Heart right ventricle (tissue), 16 donors: Measurements from ENCODE around the gene NEIL3. TPM values are rescaled to one million over a fixed set of nuclear protein-coding genes. Genes with fewer than 3 reads are reported as not detected.
A peak's percentile ranks its signal among the peaks of the same experiment; 100 is the strongest.

ENCODE experiments used
- ATAC-seq, 8 donors: fragments of 200-7000 bp; cut with Tn5 transposase; one replicate each; pipeline ENCODE4 v1.9.1; 2020; ENCODE audit warnings: mild to moderate bottlenecking in 8 of 8, moderate library complexity in 8 of 8, moderate number of reproducible peaks in 1 of 8
- DNase-seq, 2 donors: peaks; one replicate each; pipeline ENCODE4 v3.0.0-alpha.2; 2020
- H3K27ac ChIP-seq, 10 donors: fragments of 200-600 bp; sonication (generic) in 2 of 10; one replicate each; pipeline versions ENCODE4 v1.5.0 to v1.8.0; 2020 to 2022; ENCODE audit warnings: mild to moderate bottlenecking in 3 of 10
- H3K27me3 ChIP-seq, 7 donors: fragments of 200-600 bp; one replicate each; pipeline ENCODE4 v1.8.0; 2021 to 2022; ENCODE audit warnings: mild to moderate bottlenecking in 2 of 7
- H3K36me3 ChIP-seq, 9 donors: fragments of 200-600 bp; sonication (generic) in 1 of 9; one replicate each; pipeline versions ENCODE4 v1.5.0 to v1.8.0; 2020 to 2022; ENCODE audit warnings: mild to moderate bottlenecking in 2 of 9
- H3K4me1 ChIP-seq, 9 donors: fragments of 200-600 bp; sonication (generic) in 1 of 9; one replicate each; pipeline versions ENCODE4 v1.5.0 to v1.8.0; 2020 to 2022; ENCODE audit warnings: mild to moderate bottlenecking in 4 of 9
- H3K4me3 ChIP-seq, 10 donors: fragments of 200-600 bp; sonication (generic) in 2 of 10; one replicate each; pipeline versions ENCODE4 v1.5.0 to v1.8.0; 2020 to 2022; ENCODE audit warnings: mild to moderate bottlenecking in 7 of 10, moderate library complexity in 2 of 10
- H3K9me3 ChIP-seq, 11 donors: fragments of 200-600 bp in 10 of 11; sonication (generic) in 2 of 11; one replicate each; pipeline versions ENCODE4 v1.5.0 to v1.8.0; 2013 to 2022; ENCODE audit warnings: mild to moderate bottlenecking in 2 of 11, control low read depth in 1 of 11, moderate library complexity in 1 of 11
- WGBS, 2 donors: extraction: QIAGEN DNeasy Blood & Tissue Kit; methylation state at CpG; one replicate each; pipeline ENCODE4 v1.1.7; 2013; ENCODE audit warnings: inconsistent platforms in 1 of 2; 5-methylcytosine and 5-hydroxymethylcytosine counted together
- intact Hi-C, 10 donors: fragments of 100-400 bp; cut with DNase I; formaldehyde crosslinking; loops; one replicate each; pipeline versions ENCODE4 v1.11.1 to v1.14.2; 2022
- polyA plus RNA-seq, 2 donors: library from polyadenylated mRNA; stranded (reverse); fragments of 200-250 nt; gene quantifications; one replicate each; pipeline ENCODE4 v1.2.3, GENCODE V29; 2013
- total RNA-seq, 10 donors: library from RNA; stranded (reverse); fragmentation: NEBNext Ultra II Directional in 3 of 10; extraction: Animal tissue kit (Norgen Biotek cat#: 25700) in 3 of 10; gene quantifications; one replicate each; pipeline versions ENCODE4 v1.2.1 to v1.2.4, GENCODE V29; 2021 to 2023
- TF ChIP-seq, protein P1 (sequence below), 9 donors: fragments of 200-600 bp; sonication (generic) in 2 of 9; IDR thresholded peaks; one replicate each; pipeline versions ENCODE4 v1.5.0 to v1.8.0; 2021 to 2022; ENCODE audit warnings: antibody characterized with exemption in 9 of 9, mild to moderate bottlenecking in 5 of 9, moderate library complexity in 1 of 9
- donor health status: Arrhythmogenic right ventricular cardiomyopathy.
- donor health status: ischemic (EF 13 %, LVEDD 7.1; RV severe dilation, severe dysfunction).
- donor health status: healthy with polysubstance abuse.
- donor health status: DM: no; HTN: yes; CAD: no.
- donor health status: DM: no; HTN: no; CAD: no.
- donor health status: ischemic (EF 25% LVEDD 6.9; RV normal size, moderate dysfunction).
- donor health status: ischemic (EF 25% LVEDD 5.7; RV mildly dilated, moderate dysfunction).
- donor health status: healthy.
- donor health status: DM: yes; HTN: yes; CAD: no.
- donor health status: Ischemic cardiomyopathy.
- donor health status: ischemic (EF 35%, LVEDD 5.7; RV mildly dilated, moderate dysfunction).
- donor health status: nonischemic (EF 11% LVEDD 7.7; RV severe dilation, severe dysfunction).
- donor health status: DM: yes; HTN: yes; CAD: no.
- donor health status: PGD.
- donor health status: ischemic (EF 29% LVEDD 5.4; RV normal size, mild dysfunction).
- donor health status: nonischemic (EF 23%, LVEDD 6.1; RV moderate dilation, normal function).

NEIL3 gene
- total and polyA plus RNA-seq, 12 donors: 0.03 to 0.88 (median 0.36) TPM; not detected in 5

DNA sequence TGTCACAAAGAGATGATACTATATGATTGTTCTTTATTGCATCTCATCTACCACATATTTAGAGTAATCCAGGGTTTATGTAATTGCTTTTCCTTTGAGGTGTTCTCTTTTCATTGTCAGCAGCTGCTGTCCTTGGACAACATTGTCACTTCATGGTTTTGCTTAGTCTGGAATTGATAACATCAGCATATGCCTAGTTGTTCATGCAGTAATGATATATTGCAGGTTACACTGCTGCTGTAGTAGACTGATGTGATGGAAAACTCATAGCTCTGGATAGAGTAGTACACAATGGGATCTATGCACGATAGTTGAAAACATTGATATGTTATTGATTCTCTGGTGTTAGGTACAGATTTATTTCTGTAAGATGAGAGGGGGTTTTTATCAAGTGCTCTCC, 13.7 kb downstream of the NEIL3 start:
- intact Hi-C loops: no loop called here
- H3K9me3 ChIP-seq: no peaks in the 10 kb centered on the region
- ATAC-seq: no peak
- H3K4me3 ChIP-seq: no peak overlapping the region
- 59 to 65% methylated on average over 1 of the region's 1 CpG for WGBS, 2 donors
- H3K4me1 ChIP-seq: peaks cover 0 to 5% (median 0%) of the 10 kb centered on the region in 9 donors
- DNase-seq: no peak
- H3K36me3 ChIP-seq: no peaks in the 10 kb centered on the region
- TF ChIP-seq, protein P1, sequence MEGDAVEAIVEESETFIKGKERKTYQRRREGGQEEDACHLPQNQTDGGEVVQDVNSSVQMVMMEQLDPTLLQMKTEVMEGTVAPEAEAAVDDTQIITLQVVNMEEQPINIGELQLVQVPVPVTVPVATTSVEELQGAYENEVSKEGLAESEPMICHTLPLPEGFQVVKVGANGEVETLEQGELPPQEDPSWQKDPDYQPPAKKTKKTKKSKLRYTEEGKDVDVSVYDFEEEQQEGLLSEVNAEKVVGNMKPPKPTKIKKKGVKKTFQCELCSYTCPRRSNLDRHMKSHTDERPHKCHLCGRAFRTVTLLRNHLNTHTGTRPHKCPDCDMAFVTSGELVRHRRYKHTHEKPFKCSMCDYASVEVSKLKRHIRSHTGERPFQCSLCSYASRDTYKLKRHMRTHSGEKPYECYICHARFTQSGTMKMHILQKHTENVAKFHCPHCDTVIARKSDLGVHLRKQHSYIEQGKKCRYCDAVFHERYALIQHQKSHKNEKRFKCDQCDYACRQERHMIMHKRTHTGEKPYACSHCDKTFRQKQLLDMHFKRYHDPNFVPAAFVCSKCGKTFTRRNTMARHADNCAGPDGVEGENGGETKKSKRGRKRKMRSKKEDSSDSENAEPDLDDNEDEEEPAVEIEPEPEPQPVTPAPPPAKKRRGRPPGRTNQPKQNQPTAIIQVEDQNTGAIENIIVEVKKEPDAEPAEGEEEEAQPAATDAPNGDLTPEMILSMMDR (IDR thresholded peaks at IDR 0.05): no peak
- H3K27me3 ChIP-seq: no peaks in the 10 kb centered on the region
- no peak overlapping the region for H3K27ac ChIP-seq

DNA sequence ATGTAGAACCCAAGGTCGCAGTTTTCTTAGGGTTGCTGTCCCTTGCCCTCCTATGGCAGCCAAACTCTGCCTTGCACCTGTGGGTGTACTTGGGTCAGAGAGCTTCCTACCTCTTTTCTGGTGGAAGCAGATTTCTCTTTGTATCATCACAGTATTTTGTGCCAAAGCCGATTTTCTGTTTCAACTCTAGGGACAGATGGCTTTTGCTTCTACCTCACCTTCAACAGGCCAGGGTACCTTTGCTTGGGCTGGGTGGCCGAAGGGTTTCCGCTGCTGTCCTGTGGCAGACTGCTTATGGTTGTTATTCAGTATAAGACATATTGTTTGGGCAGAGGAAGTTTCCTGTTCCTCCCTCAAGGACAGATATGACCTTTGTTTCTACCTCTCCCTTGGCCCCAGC, 22.4 kb downstream of the NEIL3 start:
- Histone ChIP-seq H3K27ac (no peak overlapping the region), H3K4me1 (no peaks in the 10 kb centered on the region), H3K36me3 (no peaks in the 10 kb centered on the region), H3K9me3 (peaks cover 0 to 19% (median 5%) of the 10 kb centered on the region in 11 donors), H3K27me3 (no peaks in the 10 kb centered on the region), H3K4me3 (no peak overlapping the region)
- ATAC-seq (no peak), DNase-seq (no peak)
- intact Hi-C loops: loop anchor here in 1 of 10 donors (10.0 kb wide), 1 partner anchor 957 kb away; no protein-coding TSS in a partner anchor
- WGBS, 2 donors: 83 to 99% methylated on average over 4 of the region's 4 CpGs
- TF ChIP-seq, protein P1 (IDR thresholded peaks at IDR 0.05): no peak

DNA sequence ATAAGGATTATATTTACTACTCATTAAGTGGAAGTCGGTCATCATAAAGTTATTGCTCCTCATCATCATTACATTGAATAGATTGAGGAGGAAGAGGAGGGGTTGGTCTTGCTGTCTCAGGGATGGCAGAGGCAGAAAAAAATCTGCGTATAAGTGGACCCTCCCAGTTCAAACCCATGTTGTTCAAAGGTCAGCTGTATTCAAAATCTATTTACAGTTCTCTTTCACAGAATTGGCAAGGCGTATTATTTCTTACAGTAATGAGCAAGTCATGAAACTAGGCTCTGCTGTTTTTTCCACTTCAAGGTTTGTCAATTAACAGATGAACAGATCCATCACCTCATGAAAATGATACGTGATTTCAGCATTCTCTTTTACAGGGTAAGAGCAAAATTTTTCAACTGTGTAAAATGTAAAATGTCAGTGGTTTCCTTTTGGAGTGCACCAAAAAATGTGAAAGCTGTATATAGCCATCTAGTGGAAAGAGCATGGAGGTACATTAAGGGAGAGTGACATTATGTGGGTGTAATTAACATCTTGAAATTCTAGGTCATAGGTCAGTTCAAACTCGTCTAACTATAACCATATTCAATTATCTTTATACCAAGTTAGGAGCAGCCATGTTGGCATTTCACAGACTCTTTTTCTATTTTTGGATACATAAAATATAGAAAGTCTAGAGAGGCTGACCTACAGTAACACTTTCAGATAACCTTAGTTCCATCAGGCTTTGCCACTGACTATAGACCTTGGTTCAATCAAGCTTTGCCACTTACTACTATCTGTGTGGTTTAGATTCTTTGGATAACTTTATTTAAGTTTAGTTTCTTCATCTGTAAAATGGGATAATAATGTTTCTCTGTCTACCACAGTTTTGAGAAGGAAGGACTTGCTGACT, 30.1 kb downstream of the NEIL3 start:
- Histone ChIP-seq H3K9me3 (no peaks in the 10 kb centered on the region), H3K4me3 (no peak overlapping the region), H3K36me3 (peaks cover 0 to 3% (median 0%) of the 10 kb centered on the region in 9 donors), H3K27me3 (no peaks in the 10 kb centered on the region), H3K27ac (no peak overlapping the region), H3K4me1 (peaks cover 0 to 8% (median 0%) of the 10 kb centered on the region in 9 donors)
- TF ChIP-seq, protein P1 (IDR thresholded peaks at IDR 0.05): peak; percentile 21 to 72 (median 62)
- no peak for DNase-seq
- intact Hi-C loops: loop anchor here in 8 of 10 donors (1.0 to 10.0 kb wide), 5 partner anchors 87 to 965 kb away; no protein-coding TSS in a partner anchor
- peak in 4 of 8 donors; percentile 45 to 71 (median 54) for ATAC-seq
- 51 to 55% methylated on average over 5 of the region's 5 CpGs for WGBS, 2 donors

DNA sequence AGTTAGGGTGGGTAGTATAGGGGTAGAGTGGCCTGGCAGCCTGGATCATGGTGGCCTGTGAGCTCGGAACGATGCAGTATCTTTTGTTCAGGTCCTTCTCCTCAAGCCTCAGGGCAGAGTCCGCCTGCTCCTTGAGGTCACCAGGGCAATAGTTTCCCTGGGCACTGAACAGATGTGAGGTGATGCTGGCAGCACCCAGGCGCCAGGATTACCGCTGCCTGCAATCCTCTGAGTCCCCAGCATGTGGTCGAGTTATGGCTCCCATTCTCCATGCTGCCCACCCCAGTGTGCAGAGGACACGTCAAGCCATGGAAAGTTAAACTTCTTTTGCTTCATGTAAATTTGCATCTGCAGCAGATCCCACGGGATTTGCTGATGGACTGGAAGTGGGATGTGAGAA, 38.7 kb downstream of the NEIL3 start:
- TF ChIP-seq, protein P1 (IDR thresholded peaks at IDR 0.05): no peak
- Histone ChIP-seq H3K4me1 (no peaks in the 10 kb centered on the region), H3K27ac (no peak overlapping the region), H3K4me3 (no peak overlapping the region), H3K36me3 (peaks cover 0 to 8% (median 0%) of the 10 kb centered on the region in 9 donors), H3K27me3 (no peaks in the 10 kb centered on the region), H3K9me3 (no peaks in the 10 kb centered on the region)
- no peak for DNase-seq
- no peak for ATAC-seq
- 96 to 98% methylated on average over 8 of the region's 8 CpGs for WGBS, 2 donors
- intact Hi-C loops: loop anchor here in 2 of 10 donors (10.0 kb wide), 1 partner anchor 974 kb away; no protein-coding TSS in a partner anchor
